Parathyroid adenoma (tissue), 2 donors: Measurements from ENCODE around the gene RSPH6A.
A peak's percentile ranks its signal among the peaks of the same experiment; 100 is the strongest.

ENCODE experiments used
- H2AFZ ChIP-seq: fragments of 300-600 bp; sonication (generic); one replicate; pipeline ENCODE4 v1.7.0; 2017; ENCODE audit warnings: antibody characterized with exemption, mild to moderate bottlenecking
- H3K27ac ChIP-seq: fragments of 300-600 bp; sonication (generic); one replicate; pipeline ENCODE4 v1.7.0; 2017
- H3K27me3 ChIP-seq: fragments of 300-600 bp; sonication (generic); one replicate; pipeline ENCODE4 v1.7.0; 2017; ENCODE audit warnings: low read length; ENCODE audit not compliant: control insufficient read depth, insufficient read depth
- H3K36me3 ChIP-seq: fragments of 300-600 bp; sonication (generic); one replicate; pipeline ENCODE4 v1.7.0; 2017; ENCODE audit warnings: low read length; ENCODE audit not compliant: control insufficient read depth, insufficient read depth
- H3K4me1 ChIP-seq: fragments of 300-600 bp; sonication (generic); one replicate; pipeline ENCODE4 v1.7.0; 2017; ENCODE audit warnings: control low read depth
- H3K4me2 ChIP-seq: fragments of 300-600 bp; sonication (generic); one replicate; pipeline ENCODE4 v1.7.0; 2017; ENCODE audit warnings: low read length
- H3K4me3 ChIP-seq: fragments of 300-600 bp; sonication (generic); one replicate; pipeline ENCODE4 v1.7.0; 2017; ENCODE audit warnings: low read depth, low read length
- H3K79me2 ChIP-seq: fragments of 300-600 bp; sonication (generic); one replicate; pipeline ENCODE4 v1.7.0; 2017; ENCODE audit warnings: control low read depth
- H3K9ac ChIP-seq: fragments of 300-600 bp; sonication (generic); one replicate; pipeline ENCODE4 v1.7.0; 2017; ENCODE audit warnings: mild to moderate bottlenecking
- H3K9me3 ChIP-seq: fragments of 300-600 bp; sonication (generic); one replicate; pipeline ENCODE4 v1.7.0; 2017; ENCODE audit warnings: low read length; ENCODE audit not compliant: control insufficient read depth
- CTCF ChIP-seq: fragments of 300-600 bp; sonication (generic); IDR thresholded peaks from one replicate; pipeline ENCODE4 v1.7.0; 2017; ENCODE audit warnings: antibody characterized with exemption, mild to moderate bottlenecking
- donor health status: primary hyperparathyroidism.

Gene RSPH6A

GRCh38 chr19:45768655-45768983, 46.5 kb downstream of the RSPH6A start:
- peaks cover 16% of the 10 kb centered on the region for H3K79me2 ChIP-seq
- peak overlapping the region; percentile 23 for H3K9ac ChIP-seq
- peaks cover 33% of the 10 kb centered on the region for H3K4me1 ChIP-seq
- peak overlapping the region; percentile 95 for H3K27ac ChIP-seq
- peak overlapping the region; percentile 74 for H2AFZ ChIP-seq
- no peaks in the 10 kb centered on the region for H3K36me3 ChIP-seq
- peak overlapping the region; percentile 95 for H3K4me2 ChIP-seq
- peak overlapping the region; percentile 93 for H3K4me3 ChIP-seq
- no peaks in the 10 kb centered on the region for H3K9me3 ChIP-seq
- no peak for TF ChIP-seq CTCF
- H3K27me3 ChIP-seq = no peaks in the 10 kb centered on the region

GRCh38 chr19:45767881-45768654, 47.0 kb downstream of the RSPH6A start:
- Histone ChIP-seq H3K9me3 (no peaks in the 10 kb centered on the region), H3K79me2 (peaks cover 16% of the 10 kb centered on the region), H3K9ac (peak overlapping the region; percentile 62), H3K4me1 (peaks cover 33% of the 10 kb centered on the region), H3K4me3 (peak overlapping the region; percentile 77), H3K27me3 (no peaks in the 10 kb centered on the region), H3K4me2 (peak overlapping the region; percentile 86), H2AFZ (peak overlapping the region; percentile 69), H3K27ac (peak overlapping the region; percentile 95), H3K36me3 (no peaks in the 10 kb centered on the region)
- TF ChIP-seq CTCF = no peak

GRCh38 chr19:45767410-45767880, 47.7 kb downstream of the RSPH6A start:
- Histone ChIP-seq H3K4me1 (peaks cover 33% of the 10 kb centered on the region), H3K27ac (peak overlapping the region; percentile 95), H3K27me3 (no peaks in the 10 kb centered on the region), H3K36me3 (no peaks in the 10 kb centered on the region), H3K9ac (peak overlapping the region; percentile 77), H3K4me3 (peak overlapping the region; percentile 77), H3K9me3 (no peaks in the 10 kb centered on the region), H3K79me2 (peaks cover 16% of the 10 kb centered on the region), H2AFZ (peak overlapping the region; percentile 69), H3K4me2 (peak overlapping the region; percentile 86)
- TF ChIP-seq CTCF = no peak

- H3K36me3 ChIP-seq = no peaks in the 10 kb centered on the region
- H3K27ac ChIP-seq = peak overlapping the region; percentile 95
- H3K4me1 ChIP-seq = peaks cover 33% of the 10 kb centered on the region
- peak overlapping the region; percentile 77 for H3K4me3 ChIP-seq
- H3K27me3 ChIP-seq = no peaks in the 10 kb centered on the region
- no peak for TF ChIP-seq CTCF
- H3K4me2 ChIP-seq = peak overlapping the region; percentile 86
- peak overlapping the region; percentile 69 for H2AFZ ChIP-seq
- H3K9ac ChIP-seq = peak overlapping the region; percentile 77
- no peaks in the 10 kb centered on the region for H3K9me3 ChIP-seq
- peaks cover 16% of the 10 kb centered on the region for H3K79me2 ChIP-seq
These were observed 48.2 kb downstream of the RSPH6A start for GRCh38 chr19:45766869-45767346.
